Liver (tissue), 9 donors: ENCODE results near the gene ARL6IP6. TPM values are rescaled to one million over a fixed set of nuclear protein-coding genes. Genes with fewer than 3 reads are reported as not detected.

Experiments used
- DNase-seq: peaks from one replicate; pipeline ENCODE4 v3.0.0-alpha.2; 2017; ENCODE audit warnings: low spot score
- H3K27ac ChIP-seq, 2 donors: one replicate each; pipeline ENCODE4 v1.7.0; 2013; ENCODE audit warnings: inconsistent platforms in 2 of 2, low read length in 2 of 2, control low read depth in 1 of 2, low read depth in 1 of 2, mild to moderate bottlenecking in 1 of 2
- H3K27me3 ChIP-seq, 4 donors: one replicate each; pipeline versions ENCODE4 v1.6.1 to v1.7.0; 2013; ENCODE audit warnings: low read length in 3 of 4, inconsistent platforms in 1 of 4, mild to moderate bottlenecking in 1 of 4, moderate library complexity in 1 of 4; ENCODE audit not compliant: control insufficient read depth in 4 of 4, insufficient read depth in 4 of 4
- H3K36me3 ChIP-seq, 4 donors: one replicate each; pipeline versions ENCODE4 v1.6.1 to v1.7.0; 2013; ENCODE audit warnings: low read length in 3 of 4, mild to moderate bottlenecking in 3 of 4, low read depth in 1 of 4, moderate library complexity in 1 of 4; ENCODE audit not compliant: control insufficient read depth in 4 of 4, insufficient read depth in 3 of 4
- H3K4me1 ChIP-seq, 4 donors: one replicate each; pipeline versions ENCODE4 v1.6.1 to v1.7.0; 2013; ENCODE audit warnings: low read length in 3 of 4, mild to moderate bottlenecking in 3 of 4, moderate library complexity in 1 of 4; ENCODE audit not compliant: control insufficient read depth in 4 of 4, insufficient read depth in 4 of 4
- H3K4me3 ChIP-seq, 3 donors: one replicate each; pipeline versions ENCODE4 v1.6.1 to v1.7.0; 2013; ENCODE audit warnings: low read length in 3 of 3, control low read depth in 1 of 3, low read depth in 1 of 3, mild to moderate bottlenecking in 1 of 3
- H3K9ac ChIP-seq, 2 donors: one replicate each; pipeline ENCODE4 v1.7.0; 2013; ENCODE audit warnings: low read length in 2 of 2, mild to moderate bottlenecking in 2 of 2, moderate library complexity in 2 of 2, control low read depth in 1 of 2, low read depth in 1 of 2
- H3K9me3 ChIP-seq, 4 donors: one replicate each; pipeline versions ENCODE4 v1.6.1 to v1.7.0; 2013; ENCODE audit warnings: low read length in 3 of 4; ENCODE audit not compliant: control insufficient read depth in 4 of 4
- EGR1 ChIP-seq, 2 donors: IDR thresholded peaks; 2 replicates each; pipeline ENCODE4 v1.6.1; 2016 to 2018; ENCODE audit warnings: antibody characterized with exemption in 2 of 2, low read depth in 2 of 2
- FOXA1 ChIP-seq: IDR thresholded peaks from 2 replicates; pipeline ENCODE4 v1.6.1; 2016; ENCODE audit warnings: antibody characterized with exemption
- FOXA2 ChIP-seq: IDR thresholded peaks from 2 replicates; pipeline ENCODE4 v1.6.1; 2016; ENCODE audit warnings: antibody characterized with exemption
- GABPA ChIP-seq, 2 donors: IDR thresholded peaks in 1 of 2; conservative IDR thresholded peaks in 1 of 2; 2 replicates each; pipeline ENCODE4 v1.6.1; 2016; ENCODE audit warnings: antibody characterized with exemption in 2 of 2, mild to moderate bottlenecking in 1 of 2, moderate library complexity in 1 of 2
- HNF4A ChIP-seq, 2 donors: conservative IDR thresholded peaks; 2 replicates each; pipeline ENCODE4 v1.6.1; 2016; ENCODE audit warnings: antibody characterized with exemption in 2 of 2, mild to moderate bottlenecking in 2 of 2
- HNF4G ChIP-seq: IDR thresholded peaks from 2 replicates; pipeline ENCODE4 v1.6.1; 2016; ENCODE audit warnings: antibody characterized with exemption
- JUND ChIP-seq, 2 donors: IDR thresholded peaks; 2 replicates each; pipeline ENCODE4 v1.6.1; 2016; ENCODE audit warnings: antibody characterized with exemption in 2 of 2
- NR2F2 ChIP-seq: IDR thresholded peaks from 2 replicates; pipeline ENCODE4 v1.6.1; 2016; ENCODE audit warnings: antibody characterized with exemption
- RAD21 ChIP-seq, 2 donors: IDR thresholded peaks; 2 replicates each; pipeline ENCODE4 v1.6.1; 2016; ENCODE audit warnings: antibody characterized with exemption in 2 of 2, mild to moderate bottlenecking in 2 of 2
- RXRA ChIP-seq, 2 donors: IDR thresholded peaks; 2 replicates each; pipeline ENCODE4 v1.6.1; 2017 to 2018; ENCODE audit warnings: antibody characterized with exemption in 2 of 2, mild to moderate bottlenecking in 1 of 2
- SP1 ChIP-seq: IDR thresholded peaks from 2 replicates; pipeline ENCODE4 v1.6.1; 2018; ENCODE audit warnings: antibody characterized with exemption, mild to moderate bottlenecking
- TAF1 ChIP-seq: conservative IDR thresholded peaks from 2 replicates; pipeline ENCODE4 v1.6.1; 2016; ENCODE audit warnings: antibody characterized with exemption, mild to moderate bottlenecking
- YY1 ChIP-seq: IDR thresholded peaks from 2 replicates; pipeline ENCODE4 v1.6.1; 2016; ENCODE audit warnings: antibody characterized with exemption, mild to moderate bottlenecking
- WGBS: extraction: QIAGEN DNeasy Blood & Tissue Kit; methylation state at CpG from one replicate; pipeline ENCODE4 v1.1.7; 2013; 5-methylcytosine and 5-hydroxymethylcytosine counted together
- polyA plus RNA-seq, 2 donors: library from polyadenylated mRNA; stranded (reverse) in 1 of 2; unstranded in 1 of 2; fragments of 200-250 nt in 1 of 2; fragments of >200 nt in 1 of 2; fragmentation: Nextera tagmentation in 1 of 2; extraction: Ambion mirVana in 1 of 2; gene quantifications; one replicate each; pipeline versions ENCODE4 v1.2.1 to v1.2.3, GENCODE V29; 2013 to 2015
- total RNA-seq, 2 donors: library from RNA; depleted of rRNA; stranded (reverse); fragments of >200 nt; gene quantifications; one replicate each; pipeline ENCODE4 v1.2.3, GENCODE V29; 2014
- TF ChIP-seq, protein P1 (sequence below): IDR thresholded peaks from 2 replicates; pipeline ENCODE4 v1.6.1; 2016; ENCODE audit warnings: antibody characterized with exemption
- TF ChIP-seq, protein P2 (sequence below): IDR thresholded peaks from 2 replicates; pipeline ENCODE4 v1.6.1; 2016; ENCODE audit warnings: antibody characterized with exemption
- TF ChIP-seq, protein P3 (sequence below): IDR thresholded peaks from 2 replicates; pipeline ENCODE4 v1.6.1; 2016; ENCODE audit warnings: antibody characterized with exemption
- TF ChIP-seq, protein P4 (sequence below): IDR thresholded peaks from 2 replicates; pipeline ENCODE4 v1.6.1; 2016; ENCODE audit warnings: antibody characterized with exemption, mild to moderate bottlenecking
- TF ChIP-seq, protein P5 (sequence below): fragments of 150-350 bp; IDR thresholded peaks from 2 replicates; pipeline ENCODE4 v1.5.1; 2017; ENCODE audit warnings: improper control_type of control experiment, low read depth, low read length; ENCODE audit not compliant: missing input control
- donor health status: healthy.
- donor health status: healthy.
- donor health status: healthy.
- donor health status: healthy.
- donor health status: healthy.

Gene ARL6IP6
- total and polyA plus RNA-seq, 4 donors, result 2.2 to 16.6 (median 4.6) TPM

DNA sequence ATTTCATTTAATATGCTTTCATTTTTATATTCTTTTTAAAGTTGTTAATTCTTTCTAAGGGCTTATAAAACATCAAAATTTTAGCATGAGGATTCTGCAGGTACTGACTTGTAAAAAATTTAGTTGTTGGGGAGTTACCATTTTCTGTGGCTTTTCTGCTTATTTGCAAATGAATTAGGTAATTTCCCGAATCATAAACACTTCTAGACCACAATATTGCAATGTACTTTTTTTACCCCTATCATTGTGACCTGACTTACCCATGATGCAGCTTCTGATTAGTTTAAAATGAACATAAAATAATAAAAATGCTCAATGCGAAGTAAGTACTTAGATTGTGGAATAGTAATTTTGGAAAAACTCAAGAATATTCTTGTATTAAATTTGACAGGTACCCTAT is 11.4 kb downstream of the ARL6IP6 start:
- Histone ChIP-seq H3K9ac (no peak overlapping the region), H3K4me3 (no peak overlapping the region), H3K4me1 (peaks cover 0 to 3% (median 0%) of the 10 kb centered on the region in 4 donors), H3K27me3 (no peaks in the 10 kb centered on the region), H3K27ac (no peak overlapping the region), H3K9me3 (no peaks in the 10 kb centered on the region), H3K36me3 (no peaks in the 10 kb centered on the region)
- no peak for DNase-seq
- TF ChIP-seq HNF4G (no peak), NR2F2 (no peak), RAD21 (IDR thresholded peaks at IDR 0.05) (no peak), TAF1 (no peak), GABPA (IDR thresholded peaks at IDR 0.05 in 1 of 2, conservative IDR thresholded peaks at IDR 0.05 in 1 of 2) (no peak), HNF4A (conservative IDR thresholded peaks at IDR 0.05) (no peak), YY1 (no peak), SP1 (no peak), JUND (IDR thresholded peaks at IDR 0.05) (no peak), RXRA (IDR thresholded peaks at IDR 0.05) (no peak), FOXA2 (no peak), FOXA1 (no peak), EGR1 (IDR thresholded peaks at IDR 0.05; ENCODE audit: low read depth in 2 of 2) (no peak)
- TF ChIP-seq, protein P1, sequence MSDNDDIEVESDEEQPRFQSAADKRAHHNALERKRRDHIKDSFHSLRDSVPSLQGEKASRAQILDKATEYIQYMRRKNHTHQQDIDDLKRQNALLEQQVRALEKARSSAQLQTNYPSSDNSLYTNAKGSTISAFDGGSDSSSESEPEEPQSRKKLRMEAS, result no peak
- TF ChIP-seq, protein P2, sequence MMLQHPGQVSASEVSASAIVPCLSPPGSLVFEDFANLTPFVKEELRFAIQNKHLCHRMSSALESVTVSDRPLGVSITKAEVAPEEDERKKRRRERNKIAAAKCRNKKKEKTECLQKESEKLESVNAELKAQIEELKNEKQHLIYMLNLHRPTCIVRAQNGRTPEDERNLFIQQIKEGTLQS, result no peak
- TF ChIP-seq, protein P3, sequence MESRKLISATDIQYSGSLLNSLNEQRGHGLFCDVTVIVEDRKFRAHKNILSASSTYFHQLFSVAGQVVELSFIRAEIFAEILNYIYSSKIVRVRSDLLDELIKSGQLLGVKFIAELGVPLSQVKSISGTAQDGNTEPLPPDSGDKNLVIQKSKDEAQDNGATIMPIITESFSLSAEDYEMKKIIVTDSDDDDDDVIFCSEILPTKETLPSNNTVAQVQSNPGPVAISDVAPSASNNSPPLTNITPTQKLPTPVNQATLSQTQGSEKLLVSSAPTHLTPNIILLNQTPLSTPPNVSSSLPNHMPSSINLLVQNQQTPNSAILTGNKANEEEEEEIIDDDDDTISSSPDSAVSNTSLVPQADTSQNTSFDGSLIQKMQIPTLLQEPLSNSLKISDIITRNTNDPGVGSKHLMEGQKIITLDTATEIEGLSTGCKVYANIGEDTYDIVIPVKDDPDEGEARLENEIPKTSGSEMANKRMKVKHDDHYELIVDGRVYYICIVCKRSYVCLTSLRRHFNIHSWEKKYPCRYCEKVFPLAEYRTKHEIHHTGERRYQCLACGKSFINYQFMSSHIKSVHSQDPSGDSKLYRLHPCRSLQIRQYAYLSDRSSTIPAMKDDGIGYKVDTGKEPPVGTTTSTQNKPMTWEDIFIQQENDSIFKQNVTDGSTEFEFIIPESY, result no peak
- TF ChIP-seq, protein P4, sequence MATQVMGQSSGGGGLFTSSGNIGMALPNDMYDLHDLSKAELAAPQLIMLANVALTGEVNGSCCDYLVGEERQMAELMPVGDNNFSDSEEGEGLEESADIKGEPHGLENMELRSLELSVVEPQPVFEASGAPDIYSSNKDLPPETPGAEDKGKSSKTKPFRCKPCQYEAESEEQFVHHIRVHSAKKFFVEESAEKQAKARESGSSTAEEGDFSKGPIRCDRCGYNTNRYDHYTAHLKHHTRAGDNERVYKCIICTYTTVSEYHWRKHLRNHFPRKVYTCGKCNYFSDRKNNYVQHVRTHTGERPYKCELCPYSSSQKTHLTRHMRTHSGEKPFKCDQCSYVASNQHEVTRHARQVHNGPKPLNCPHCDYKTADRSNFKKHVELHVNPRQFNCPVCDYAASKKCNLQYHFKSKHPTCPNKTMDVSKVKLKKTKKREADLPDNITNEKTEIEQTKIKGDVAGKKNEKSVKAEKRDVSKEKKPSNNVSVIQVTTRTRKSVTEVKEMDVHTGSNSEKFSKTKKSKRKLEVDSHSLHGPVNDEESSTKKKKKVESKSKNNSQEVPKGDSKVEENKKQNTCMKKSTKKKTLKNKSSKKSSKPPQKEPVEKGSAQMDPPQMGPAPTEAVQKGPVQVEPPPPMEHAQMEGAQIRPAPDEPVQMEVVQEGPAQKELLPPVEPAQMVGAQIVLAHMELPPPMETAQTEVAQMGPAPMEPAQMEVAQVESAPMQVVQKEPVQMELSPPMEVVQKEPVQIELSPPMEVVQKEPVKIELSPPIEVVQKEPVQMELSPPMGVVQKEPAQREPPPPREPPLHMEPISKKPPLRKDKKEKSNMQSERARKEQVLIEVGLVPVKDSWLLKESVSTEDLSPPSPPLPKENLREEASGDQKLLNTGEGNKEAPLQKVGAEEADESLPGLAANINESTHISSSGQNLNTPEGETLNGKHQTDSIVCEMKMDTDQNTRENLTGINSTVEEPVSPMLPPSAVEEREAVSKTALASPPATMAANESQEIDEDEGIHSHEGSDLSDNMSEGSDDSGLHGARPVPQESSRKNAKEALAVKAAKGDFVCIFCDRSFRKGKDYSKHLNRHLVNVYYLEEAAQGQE, result no peak
- TF ChIP-seq, protein P5, sequence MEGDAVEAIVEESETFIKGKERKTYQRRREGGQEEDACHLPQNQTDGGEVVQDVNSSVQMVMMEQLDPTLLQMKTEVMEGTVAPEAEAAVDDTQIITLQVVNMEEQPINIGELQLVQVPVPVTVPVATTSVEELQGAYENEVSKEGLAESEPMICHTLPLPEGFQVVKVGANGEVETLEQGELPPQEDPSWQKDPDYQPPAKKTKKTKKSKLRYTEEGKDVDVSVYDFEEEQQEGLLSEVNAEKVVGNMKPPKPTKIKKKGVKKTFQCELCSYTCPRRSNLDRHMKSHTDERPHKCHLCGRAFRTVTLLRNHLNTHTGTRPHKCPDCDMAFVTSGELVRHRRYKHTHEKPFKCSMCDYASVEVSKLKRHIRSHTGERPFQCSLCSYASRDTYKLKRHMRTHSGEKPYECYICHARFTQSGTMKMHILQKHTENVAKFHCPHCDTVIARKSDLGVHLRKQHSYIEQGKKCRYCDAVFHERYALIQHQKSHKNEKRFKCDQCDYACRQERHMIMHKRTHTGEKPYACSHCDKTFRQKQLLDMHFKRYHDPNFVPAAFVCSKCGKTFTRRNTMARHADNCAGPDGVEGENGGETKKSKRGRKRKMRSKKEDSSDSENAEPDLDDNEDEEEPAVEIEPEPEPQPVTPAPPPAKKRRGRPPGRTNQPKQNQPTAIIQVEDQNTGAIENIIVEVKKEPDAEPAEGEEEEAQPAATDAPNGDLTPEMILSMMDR, result no peak
- WGBS, result 91% methylated on average over 2 of the region's 2 CpGs
